ENCODE measurements around the gene SPRTN.

The SPRTN gene

GRCh38 chr1:231376101-231376500 is 38.0 kb downstream of the SPRTN start:
- TF ChIP-seq CTCF (IDR thresholded peaks at IDR 0.05; ENCODE audit: low read depth, low read length) = no peak
- Histone ChIP-seq H3K4me3 (ENCODE audit: low read depth, low read length) (no peak overlapping the region), H3K36me3 (no peaks in the 10 kb centered on the region), H3K9me3 (no peaks in the 10 kb centered on the region), H3K4me1 (no peaks in the 10 kb centered on the region), H3K27me3 (no peaks in the 10 kb centered on the region)
- DNase-seq = no peak

- DNase-seq = no peak
- TF ChIP-seq CTCF (IDR thresholded peaks at IDR 0.05; ENCODE audit: low read depth, low read length) = no peak
- no peaks in the 10 kb centered on the region for H3K36me3 ChIP-seq
- H3K9me3 ChIP-seq = no peaks in the 10 kb centered on the region
- no peak overlapping the region for H3K4me3 ChIP-seq (ENCODE audit: low read depth, low read length)
- no peaks in the 10 kb centered on the region for H3K4me1 ChIP-seq
- no peaks in the 10 kb centered on the region for H3K27me3 ChIP-seq
These were observed 38.9 kb downstream of the SPRTN start for GRCh38 chr1:231376875-231377549.

GRCh38 chr1:231381729-231382128 is 43.6 kb downstream of the SPRTN start:
- no peak for TF ChIP-seq CTCF (IDR thresholded peaks at IDR 0.05; ENCODE audit: low read depth, low read length)
- H3K9me3 ChIP-seq = no peaks in the 10 kb centered on the region
- DNase-seq = no peak
- no peak overlapping the region for H3K4me3 ChIP-seq (ENCODE audit: low read depth, low read length)
- no peaks in the 10 kb centered on the region for H3K27me3 ChIP-seq
- H3K4me1 ChIP-seq = no peaks in the 10 kb centered on the region
- no peaks in the 10 kb centered on the region for H3K36me3 ChIP-seq

- no peak for DNase-seq
- no peaks in the 10 kb centered on the region for H3K27me3 ChIP-seq
- H3K9me3 ChIP-seq = no peaks in the 10 kb centered on the region
- TF ChIP-seq CTCF (IDR thresholded peaks at IDR 0.05; ENCODE audit: low read depth, low read length) = no peak
- H3K4me3 ChIP-seq (ENCODE audit: low read depth, low read length) = no peak overlapping the region
- no peaks in the 10 kb centered on the region for H3K36me3 ChIP-seq
- H3K4me1 ChIP-seq = no peaks in the 10 kb centered on the region
These were observed 44.3 kb downstream of the SPRTN start for GRCh38 chr1:231382426-231382825.

GRCh38 chr1:231383159-231383860 is 45.2 kb downstream of the SPRTN start:
- H3K4me1 ChIP-seq = 0 out of 2 replicates have a peak, but pooled peaks cover 3% of the 10 kb centered on the region
- DNase-seq = no peak
- H3K4me3 ChIP-seq (ENCODE audit: low read depth, low read length) = no peak overlapping the region
- H3K36me3 ChIP-seq = no peaks in the 10 kb centered on the region
- H3K9me3 ChIP-seq = no peaks in the 10 kb centered on the region
- TF ChIP-seq CTCF (IDR thresholded peaks at IDR 0.05; ENCODE audit: low read depth, low read length) = no peak
- no peaks in the 10 kb centered on the region for H3K27me3 ChIP-seq
